Osteocyte (in vitro differentiated cells): ENCODE data around the gene LRRC10B. TPM values are rescaled to one million over a fixed set of nuclear protein-coding genes. Genes with fewer than 3 reads are reported as not detected.

Experiments
- DNase-seq: peaks from one replicate; pipeline ENCODE4 v3.0.0; 2021; ENCODE audit warnings: mixed read lengths; ENCODE audit not compliant: unreplicated experiment; ENCODE audit errors: extremely low spot score
- H3K27ac Mint-ChIP-seq: one replicate; pipeline ENCODE4 v1.8.0; 2021; ENCODE audit warnings: mild to moderate bottlenecking, mixed read lengths; ENCODE audit not compliant: unreplicated experiment
- H3K27me3 Mint-ChIP-seq: one replicate; pipeline ENCODE4 v1.8.0; 2021; ENCODE audit warnings: mixed read lengths; ENCODE audit not compliant: unreplicated experiment
- H3K36me3 Mint-ChIP-seq: one replicate; pipeline ENCODE4 v1.8.0; 2021; ENCODE audit warnings: mixed read lengths; ENCODE audit not compliant: unreplicated experiment
- H3K4me1 Mint-ChIP-seq: one replicate; pipeline ENCODE4 v1.8.0; 2021; ENCODE audit warnings: mixed read lengths; ENCODE audit not compliant: unreplicated experiment
- H3K4me3 Mint-ChIP-seq: one replicate; pipeline ENCODE4 v1.8.0; 2021; ENCODE audit warnings: mild to moderate bottlenecking, moderate library complexity, mixed read lengths; ENCODE audit not compliant: unreplicated experiment
- H3K9me3 Mint-ChIP-seq: one replicate; pipeline ENCODE4 v1.8.0; 2021; ENCODE audit warnings: mixed read lengths; ENCODE audit not compliant: unreplicated experiment
- total RNA-seq: library from RNA; stranded (reverse); gene quantifications from 2 replicates; pipeline ENCODE4 v1.2.1, GENCODE V29; 2021
- TF ChIP-seq, protein P1 (sequence below): fragments of 200-600 bp; sonication (generic); IDR thresholded peaks from 2 replicates; pipeline ENCODE4 v1.5.0; 2021; ENCODE audit warnings: antibody characterized with exemption, mild to moderate bottlenecking, moderate library complexity

The LRRC10B gene
- total RNA-seq, 1 donor from 2014 or later = not detected

DNA sequence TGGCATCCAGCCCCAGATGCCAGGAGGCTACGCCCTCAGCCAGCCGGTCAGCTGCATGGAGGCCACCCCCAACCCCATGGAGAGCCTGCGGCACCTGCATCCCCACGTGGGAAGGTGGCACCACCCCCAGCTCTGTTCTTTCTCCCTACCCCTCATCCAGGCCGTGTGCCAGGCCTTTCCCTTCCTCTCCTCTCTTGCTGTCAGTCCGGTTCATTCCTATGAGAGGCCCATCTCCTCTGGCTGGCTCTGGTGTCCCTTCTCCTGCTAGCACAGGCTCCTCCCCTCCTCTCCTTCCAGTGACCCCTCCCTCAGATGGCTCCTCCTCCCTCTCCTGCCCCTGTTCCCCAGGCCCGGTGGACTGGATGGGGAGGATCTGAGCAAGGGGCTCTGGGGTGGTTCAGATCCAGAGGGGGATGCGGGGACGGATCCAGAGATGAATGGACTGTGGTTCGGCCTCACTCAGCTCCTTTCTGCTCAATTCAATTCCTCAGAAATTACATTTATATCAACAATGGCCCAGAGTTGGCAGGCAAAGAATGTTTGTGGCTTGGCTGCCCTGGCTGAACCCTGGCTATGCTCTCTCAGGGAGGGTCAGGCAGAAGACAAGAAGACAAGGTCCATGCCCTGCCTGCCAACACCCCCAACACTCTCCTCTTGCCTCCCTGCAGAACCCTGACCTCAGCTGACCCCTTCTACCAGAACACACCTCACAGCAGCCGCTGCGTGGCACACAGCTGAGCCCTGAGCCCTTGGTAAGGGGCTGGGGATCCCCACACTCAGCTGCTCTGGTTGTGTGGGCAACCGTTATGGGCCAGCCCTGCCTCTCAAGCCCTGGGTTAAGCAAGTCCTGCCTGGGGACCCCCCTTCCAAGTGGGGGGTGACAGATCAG lies 18.5 kb upstream of the LRRC10B start:
- H3K4me1 Mint-ChIP-seq = peaks cover 22% of the 10 kb centered on the region
- TF ChIP-seq, protein P1, sequence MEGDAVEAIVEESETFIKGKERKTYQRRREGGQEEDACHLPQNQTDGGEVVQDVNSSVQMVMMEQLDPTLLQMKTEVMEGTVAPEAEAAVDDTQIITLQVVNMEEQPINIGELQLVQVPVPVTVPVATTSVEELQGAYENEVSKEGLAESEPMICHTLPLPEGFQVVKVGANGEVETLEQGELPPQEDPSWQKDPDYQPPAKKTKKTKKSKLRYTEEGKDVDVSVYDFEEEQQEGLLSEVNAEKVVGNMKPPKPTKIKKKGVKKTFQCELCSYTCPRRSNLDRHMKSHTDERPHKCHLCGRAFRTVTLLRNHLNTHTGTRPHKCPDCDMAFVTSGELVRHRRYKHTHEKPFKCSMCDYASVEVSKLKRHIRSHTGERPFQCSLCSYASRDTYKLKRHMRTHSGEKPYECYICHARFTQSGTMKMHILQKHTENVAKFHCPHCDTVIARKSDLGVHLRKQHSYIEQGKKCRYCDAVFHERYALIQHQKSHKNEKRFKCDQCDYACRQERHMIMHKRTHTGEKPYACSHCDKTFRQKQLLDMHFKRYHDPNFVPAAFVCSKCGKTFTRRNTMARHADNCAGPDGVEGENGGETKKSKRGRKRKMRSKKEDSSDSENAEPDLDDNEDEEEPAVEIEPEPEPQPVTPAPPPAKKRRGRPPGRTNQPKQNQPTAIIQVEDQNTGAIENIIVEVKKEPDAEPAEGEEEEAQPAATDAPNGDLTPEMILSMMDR = no peak
- H3K4me3 Mint-ChIP-seq = no peak overlapping the region
- H3K9me3 Mint-ChIP-seq = no peaks in the 10 kb centered on the region
- no peak for DNase-seq
- H3K27ac Mint-ChIP-seq = no peak overlapping the region
- peaks cover 2% of the 10 kb centered on the region for H3K36me3 Mint-ChIP-seq
- peaks cover 2% of the 10 kb centered on the region for H3K27me3 Mint-ChIP-seq

DNA sequence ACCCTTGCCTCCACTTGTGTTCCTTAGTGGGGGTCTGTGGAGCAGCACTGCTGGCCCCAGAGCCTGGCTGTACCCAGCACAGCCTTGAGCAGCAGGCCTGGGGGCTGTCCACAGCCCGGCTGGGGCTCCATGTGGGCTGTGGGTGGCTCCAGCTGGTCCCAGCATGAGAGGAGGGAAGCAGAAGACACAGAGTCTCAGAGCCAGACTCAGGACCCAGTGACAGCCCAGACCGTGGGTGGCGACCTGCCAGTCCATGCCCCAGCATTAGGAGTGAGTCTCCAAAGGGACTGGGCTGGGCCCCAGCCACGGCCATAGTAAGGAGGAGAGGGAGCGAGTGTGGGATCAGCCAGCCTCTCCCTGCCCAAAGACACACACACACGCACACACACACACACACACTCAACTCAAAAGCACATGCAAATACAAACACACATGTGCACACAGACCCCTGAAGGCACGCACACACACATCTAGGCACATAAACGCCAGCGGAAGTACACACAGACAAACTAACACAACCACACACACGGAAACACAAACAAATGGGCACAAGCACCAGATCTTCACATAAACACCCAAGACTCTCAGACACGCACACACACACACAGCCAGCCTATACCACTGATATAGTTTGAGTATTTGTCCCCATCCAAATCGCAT lies 16.7 kb upstream of the LRRC10B start:
- Mint-ChIP-seq H3K4me1 (peaks cover 22% of the 10 kb centered on the region), H3K4me3 (no peak overlapping the region)

DNA sequence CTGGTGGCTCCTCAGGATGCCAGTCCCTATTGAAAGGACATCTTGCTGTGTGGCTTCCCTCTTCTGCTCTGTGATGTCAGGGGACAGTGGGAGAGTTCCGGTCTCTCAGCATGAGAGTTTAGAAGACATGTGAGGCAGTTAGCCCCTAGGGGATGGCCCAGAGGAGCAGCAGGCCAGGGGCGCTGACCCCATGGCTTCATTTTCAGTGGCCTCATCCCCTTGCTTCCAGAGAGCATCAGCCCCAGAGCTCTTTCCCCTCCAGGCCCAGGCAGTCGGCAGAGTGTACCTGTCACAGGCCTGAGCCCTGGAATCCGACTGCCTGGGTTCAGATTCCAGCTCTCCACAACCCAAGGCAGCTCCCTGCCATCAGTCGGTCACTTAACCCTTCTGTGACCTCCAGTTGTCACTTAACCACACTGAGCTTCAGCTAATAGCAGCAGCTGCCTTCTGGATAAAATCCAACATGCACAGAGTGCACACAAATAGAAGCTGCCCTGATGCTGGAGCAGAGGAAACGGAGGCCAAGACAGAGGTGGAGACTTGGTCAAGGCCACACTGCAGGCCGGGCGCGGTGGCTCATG lies 14.1 kb upstream of the LRRC10B start:
- TF ChIP-seq, protein P1 = no peak
- Mint-ChIP-seq H3K9me3 (no peaks in the 10 kb centered on the region), H3K36me3 (no peaks in the 10 kb centered on the region), H3K27me3 (peaks cover under 1% of the 10 kb centered on the region), H3K4me1 (peaks cover 9% of the 10 kb centered on the region), H3K27ac (no peak overlapping the region), H3K4me3 (no peak overlapping the region)
- DNase-seq = no peak

More for the DNA sequence above, 16.7 kb upstream of the LRRC10B start:
- DNase-seq = no peak
- TF ChIP-seq, protein P1 = no peak
- H3K27me3 Mint-ChIP-seq = peaks cover 2% of the 10 kb centered on the region
- H3K27ac Mint-ChIP-seq = no peak overlapping the region
- H3K9me3 Mint-ChIP-seq = no peaks in the 10 kb centered on the region
- H3K36me3 Mint-ChIP-seq = peaks cover 2% of the 10 kb centered on the region

DNA sequence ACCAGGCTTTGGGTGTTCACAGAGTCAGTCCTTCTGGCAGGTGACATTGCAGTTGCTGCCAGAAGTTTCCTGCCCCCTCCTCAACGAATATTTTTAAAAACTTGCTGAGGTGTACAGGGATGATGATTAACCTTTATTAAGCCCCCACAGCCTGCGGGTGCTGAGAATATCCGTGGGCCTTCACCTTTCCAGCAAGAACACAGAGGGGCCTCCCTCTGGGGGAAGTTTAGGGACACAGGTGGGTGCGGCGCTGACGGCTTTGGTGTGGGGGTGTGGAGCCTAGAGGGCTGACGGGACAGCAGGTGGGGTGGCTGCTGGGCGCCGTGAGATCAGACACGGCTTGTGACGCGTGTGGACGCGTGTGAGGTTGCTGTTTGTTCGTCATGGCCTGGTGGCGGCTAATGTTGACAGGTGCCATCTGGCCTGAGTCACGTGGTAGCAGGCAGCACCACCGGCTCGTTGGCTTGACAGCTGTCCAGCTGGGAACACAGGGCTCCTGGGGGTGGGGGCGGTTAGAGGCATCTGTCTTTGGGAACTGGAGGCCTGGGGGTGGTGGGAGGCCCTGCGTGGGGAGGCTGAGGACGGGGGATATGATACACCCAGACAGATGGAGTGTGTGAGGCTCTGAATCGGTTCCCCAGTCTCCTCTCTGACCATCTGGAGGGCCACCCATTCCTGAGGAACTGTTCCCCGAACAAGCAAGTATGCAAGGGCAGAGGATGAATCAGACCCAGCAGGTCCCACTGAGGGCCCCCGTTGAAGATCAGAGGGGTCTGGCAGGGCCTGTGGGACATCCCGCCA lies 12.5 kb upstream of the LRRC10B start:
- no peaks in the 10 kb centered on the region for H3K9me3 Mint-ChIP-seq
- H3K27me3 Mint-ChIP-seq = peaks cover 10% of the 10 kb centered on the region
- H3K27ac Mint-ChIP-seq = no peak overlapping the region
- H3K4me3 Mint-ChIP-seq = no peak overlapping the region
- no peak for DNase-seq
- TF ChIP-seq, protein P1 = no peak
- no peaks in the 10 kb centered on the region for H3K36me3 Mint-ChIP-seq
- no peaks in the 10 kb centered on the region for H3K4me1 Mint-ChIP-seq
